Posterior vena cava (tissue), 2 donors: Measurements from ENCODE around the gene AKAP7. TPM values are rescaled to one million over a fixed set of nuclear protein-coding genes. Genes with fewer than 3 reads are reported as not detected.

Experiments used
- DNase-seq: peaks from one replicate; pipeline ENCODE4 v3.0.0-alpha.2; 2020; ENCODE audit warnings: low spot score
- intact Hi-C, 2 donors: fragments of 100-400 bp; cut with DNase I; formaldehyde crosslinking; loops; one replicate each; pipeline versions ENCODE4 v1.14.1 to v1.14.2; 2022 to 2023
- total RNA-seq, 2 donors: library from RNA; stranded (reverse); fragmentation: NEBNext Ultra II Directional; extraction: Animal tissue kit (Norgen Biotek cat#: 25700); gene quantifications; one replicate each; pipeline ENCODE4 v1.2.1, GENCODE V29; 2021
- donor health status: DM: yes; HTN: yes; CAD: no.
- donor health status: DM: yes; HTN: yes; CAD: no.

The AKAP7 gene
- total RNA-seq, 2 donors from 2014 or later: 11.3 to 12.0 TPM

DNA sequence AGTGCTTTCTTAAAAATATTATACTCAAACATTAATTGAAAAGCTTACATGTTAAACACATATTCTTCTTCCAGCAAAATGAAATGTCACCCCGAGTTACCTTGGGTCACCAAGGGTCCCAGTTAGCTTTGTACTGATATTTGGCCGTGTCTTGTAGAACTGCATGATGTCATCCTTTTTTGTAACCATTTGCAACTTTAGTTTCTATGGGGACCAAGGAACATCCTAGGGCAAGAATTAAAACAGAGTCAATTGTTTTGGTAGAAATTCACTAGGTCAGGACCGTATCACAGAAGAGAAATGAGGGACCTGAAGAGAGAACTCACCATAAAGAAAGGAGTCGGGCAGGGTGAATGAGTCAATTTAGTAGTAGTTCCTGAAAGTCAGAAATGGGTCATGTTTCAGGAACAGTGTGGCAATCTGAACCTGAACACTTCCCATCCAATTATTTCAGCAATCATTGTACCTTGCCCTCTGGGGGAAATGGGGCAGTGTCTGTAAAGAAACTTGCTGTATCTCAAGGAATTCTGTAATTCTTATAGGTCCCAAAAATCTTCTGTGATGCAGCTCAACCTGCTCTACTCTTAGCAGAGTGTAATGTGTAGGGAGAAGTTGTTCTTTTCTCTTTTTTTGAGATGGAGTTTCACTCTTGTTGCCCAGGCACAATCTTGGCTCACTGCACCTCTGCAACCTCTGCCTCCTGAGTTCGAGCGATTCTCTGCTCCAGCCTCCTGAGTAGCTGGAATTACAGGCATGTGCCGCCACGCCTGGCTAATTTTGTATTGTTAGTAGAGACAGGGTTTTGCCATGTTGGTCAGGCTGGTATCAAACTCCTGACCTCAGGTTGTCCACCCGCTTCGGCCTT, 5.3 kb upstream of the AKAP7 start:
- intact Hi-C loops: no loop called here

GRCh38 chr6:131130554-131130940, 4.7 kb upstream of the AKAP7 start:
- no peak for DNase-seq
- intact Hi-C loops: no loop called here

More for the DNA sequence above, 5.3 kb upstream of the AKAP7 start:
- DNase-seq: no peak

GRCh38 chr6:131132360-131132759, 2.9 kb upstream of the AKAP7 start:
- no peak for DNase-seq
- intact Hi-C loops: no loop called here

GRCh38 chr6:131134220-131134979, 867 bp upstream of the AKAP7 start:
- DNase-seq: no peak
- intact Hi-C loops: no loop called here

DNA sequence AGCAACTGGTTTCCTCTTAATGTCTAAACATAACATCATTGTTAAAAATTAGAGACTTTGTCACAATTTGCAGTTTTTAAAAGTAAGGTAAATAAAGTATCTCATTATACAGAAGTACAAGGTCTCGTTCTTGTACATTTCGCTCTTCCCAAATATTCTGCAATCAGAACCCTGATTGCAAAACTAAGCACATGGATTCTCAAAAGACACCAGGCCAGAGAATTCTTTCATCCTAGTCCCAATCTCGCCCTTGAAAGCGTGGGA, 355 bp upstream of the AKAP7 start:
- no peak for DNase-seq
- intact Hi-C loops: no loop called here

DNA sequence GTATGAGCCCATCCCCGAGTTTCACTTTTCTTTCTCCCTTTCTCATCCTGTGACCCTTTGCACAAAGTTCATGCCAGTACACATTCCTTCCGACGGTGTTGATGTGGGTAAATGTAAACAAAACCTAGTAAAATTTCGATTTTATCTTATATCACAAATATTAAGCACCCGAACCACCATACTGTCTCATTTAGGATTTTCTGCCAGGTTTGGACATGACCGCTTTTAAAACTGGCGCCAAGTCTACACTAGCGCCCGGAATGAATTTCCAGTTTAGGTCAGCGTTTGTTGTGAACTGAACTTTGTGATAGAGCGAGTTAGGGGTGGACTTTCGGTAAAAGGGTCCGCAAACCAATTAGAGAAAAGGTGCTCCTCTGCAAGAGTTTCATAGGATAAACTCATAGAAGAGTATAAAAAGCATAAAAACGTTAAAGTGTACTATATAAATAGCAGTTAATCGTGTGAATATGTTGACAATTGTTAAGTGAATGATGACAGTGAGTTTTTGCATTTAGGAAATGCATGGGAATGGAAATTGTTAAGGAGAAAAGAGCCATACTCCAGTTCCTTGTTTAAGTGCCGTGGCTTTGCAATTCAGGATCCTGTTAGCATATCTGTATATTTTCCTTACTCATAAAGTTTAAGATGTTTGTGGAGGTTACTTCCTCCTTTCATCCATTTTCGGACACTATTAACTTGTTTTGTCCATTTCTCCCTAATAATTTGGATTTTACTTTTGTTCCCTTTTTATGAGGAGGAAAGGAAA, 937 bp downstream of the AKAP7 start:
- intact Hi-C loops: no loop called here
- no peak for DNase-seq

DNA sequence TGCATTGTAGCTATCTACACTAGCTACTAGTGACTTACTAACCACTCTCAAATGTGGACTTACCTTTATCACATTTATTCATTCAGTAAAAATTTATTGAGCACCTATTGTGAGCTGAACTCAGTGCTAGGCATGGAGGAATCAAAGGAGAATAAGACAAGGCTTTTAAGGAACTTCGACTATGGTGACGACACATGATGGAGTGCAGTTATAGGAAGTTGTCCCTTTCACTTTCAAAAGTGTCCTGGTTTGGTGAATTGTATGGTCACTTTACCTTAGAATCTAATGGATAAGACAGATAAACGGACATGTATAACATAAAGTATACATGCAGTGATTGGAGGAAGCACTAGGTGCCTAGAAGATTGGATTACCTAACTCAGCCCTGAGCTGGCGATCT, 4.3 kb downstream of the AKAP7 start:
- intact Hi-C loops: no loop called here
- no peak for DNase-seq

DNA sequence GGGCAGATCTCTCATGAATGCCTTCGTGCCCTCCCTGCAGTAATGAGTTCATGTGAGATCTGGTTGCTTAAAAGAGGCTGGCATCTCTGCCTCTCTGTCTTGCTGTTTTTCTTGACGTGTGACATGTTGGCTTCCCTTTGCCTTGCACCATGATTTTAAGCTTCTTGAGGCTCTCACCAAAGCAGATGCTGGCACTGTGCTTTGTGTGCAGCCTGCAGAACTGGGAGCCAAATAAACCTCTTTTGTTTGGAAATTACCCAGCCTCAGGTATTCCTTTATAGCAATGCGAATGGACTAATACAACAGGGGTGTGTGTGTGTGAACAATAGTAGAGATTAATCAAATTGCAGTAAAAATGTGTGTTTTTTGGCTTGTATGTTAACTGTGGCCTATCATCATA, 8.1 kb downstream of the AKAP7 start:
- no peak for DNase-seq
- intact Hi-C loops: no loop called here

DNA sequence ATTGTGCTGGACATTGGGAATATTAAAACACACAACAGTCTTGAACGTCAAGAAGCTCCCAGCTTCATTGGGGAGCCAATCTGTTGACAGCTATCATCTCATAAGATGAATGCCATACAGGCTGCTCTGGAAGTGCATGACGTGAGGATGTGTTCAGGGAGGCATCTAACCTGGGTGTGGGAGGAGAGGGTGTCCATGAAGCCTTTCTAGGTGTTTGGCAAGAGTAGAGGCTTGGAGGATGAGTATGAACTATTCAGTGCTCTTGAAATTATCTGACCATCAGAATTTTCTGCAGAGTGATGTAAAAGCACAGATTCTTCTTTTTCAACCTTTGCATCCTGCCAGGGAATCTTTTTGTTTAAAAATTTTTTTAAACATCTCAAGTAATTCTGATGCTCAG, 11.6 kb downstream of the AKAP7 start:
- intact Hi-C loops: no loop called here
- DNase-seq: no peak

- intact Hi-C loops: no loop called here
- no peak for DNase-seq
Observed at GRCh38 chr6:131156411-131156810, 21.1 kb downstream of the AKAP7 start.

- no peak for DNase-seq
- intact Hi-C loops: no loop called here
Observed at GRCh38 chr6:131159578-131159977, 24.3 kb downstream of the AKAP7 start.

GRCh38 chr6:131160254-131160758, 25.0 kb downstream of the AKAP7 start:
- DNase-seq: no peak
- intact Hi-C loops: no loop called here

DNA sequence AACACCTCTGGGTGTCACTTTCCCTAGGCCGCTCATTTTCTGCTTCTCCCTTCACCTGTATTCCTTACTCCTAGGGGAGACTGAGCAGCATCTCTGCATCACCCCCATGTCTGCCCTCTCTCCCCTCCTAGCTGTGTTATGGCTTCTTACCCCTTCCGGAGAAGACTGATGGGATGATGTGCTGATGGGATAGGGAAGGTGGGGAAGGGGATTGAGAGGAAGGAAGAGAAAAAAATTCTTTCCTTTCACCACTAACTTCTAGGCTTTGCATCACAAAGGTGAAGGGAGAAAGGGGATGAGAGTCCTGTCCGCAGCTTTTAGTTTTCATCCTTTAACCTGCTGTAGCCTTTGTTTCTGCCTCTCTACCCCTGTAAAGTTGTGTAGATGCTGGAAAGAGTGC, 26.7 kb downstream of the AKAP7 start:
- intact Hi-C loops: no loop called here
- DNase-seq: no peak

DNA sequence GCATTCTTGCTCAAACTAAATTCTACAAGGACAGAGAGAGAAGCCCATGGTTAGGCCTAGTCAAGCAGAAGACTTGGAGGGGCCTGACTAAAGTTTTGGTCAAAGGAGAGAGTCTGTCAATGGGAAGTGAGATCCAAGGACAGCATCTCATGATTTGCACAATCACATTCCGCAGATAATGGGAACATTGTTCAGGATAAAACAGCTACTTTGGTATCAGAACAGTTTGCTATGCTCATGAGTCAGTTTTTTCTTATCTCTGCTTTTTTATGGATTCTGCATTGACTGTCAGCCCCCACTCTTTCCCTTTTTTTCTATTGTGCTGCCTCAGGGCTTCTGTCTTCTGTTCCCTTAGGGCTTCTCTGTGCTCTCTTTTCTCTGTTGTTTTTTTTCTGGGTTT, 28.6 kb downstream of the AKAP7 start:
- intact Hi-C loops: no loop called here

DNA sequence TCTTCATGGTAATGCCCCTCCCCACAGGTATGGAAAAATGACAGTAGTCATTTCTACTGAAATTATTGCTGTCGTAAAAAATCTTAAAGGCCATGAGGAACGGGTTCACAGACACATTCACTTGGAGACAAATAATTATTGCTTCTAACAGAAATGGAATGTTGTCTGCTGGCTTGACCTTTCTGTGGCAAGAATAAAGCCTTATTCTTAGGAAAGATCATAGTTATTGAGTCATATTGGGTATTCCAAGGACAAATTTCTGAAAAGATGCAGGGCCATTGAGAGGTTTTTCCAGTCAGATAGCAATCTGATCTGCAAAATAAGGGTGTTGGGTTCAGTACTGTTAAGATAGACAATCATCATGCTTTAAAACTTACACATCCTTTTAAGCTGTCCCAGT, 29.2 kb downstream of the AKAP7 start:
- no peak for DNase-seq
- intact Hi-C loops: no loop called here

More for the DNA sequence above, 28.6 kb downstream of the AKAP7 start:
- DNase-seq: no peak

DNA sequence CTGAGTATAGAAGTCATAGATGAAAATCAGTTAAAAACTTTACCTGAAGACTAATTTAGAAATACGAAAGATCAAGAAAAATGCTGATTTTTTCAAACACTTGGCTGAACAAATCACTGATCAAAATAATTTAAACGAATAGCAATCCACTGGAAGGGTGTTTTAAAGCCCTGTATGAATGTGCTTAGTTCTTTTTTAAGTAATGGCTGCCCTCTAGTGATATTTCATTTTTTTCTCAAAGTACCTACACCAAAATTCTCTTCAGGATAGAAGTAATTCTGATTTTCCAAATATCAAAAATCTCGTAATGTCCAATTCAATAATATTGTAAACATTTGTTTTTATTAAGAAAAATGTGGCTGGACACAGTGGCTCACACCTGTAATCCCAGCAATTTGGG, 32.5 kb downstream of the AKAP7 start:
- DNase-seq: no peak
- intact Hi-C loops: no loop called here

GRCh38 chr6:131169613-131170012, 34.3 kb downstream of the AKAP7 start:
- intact Hi-C loops: no loop called here
- DNase-seq: no peak

DNA sequence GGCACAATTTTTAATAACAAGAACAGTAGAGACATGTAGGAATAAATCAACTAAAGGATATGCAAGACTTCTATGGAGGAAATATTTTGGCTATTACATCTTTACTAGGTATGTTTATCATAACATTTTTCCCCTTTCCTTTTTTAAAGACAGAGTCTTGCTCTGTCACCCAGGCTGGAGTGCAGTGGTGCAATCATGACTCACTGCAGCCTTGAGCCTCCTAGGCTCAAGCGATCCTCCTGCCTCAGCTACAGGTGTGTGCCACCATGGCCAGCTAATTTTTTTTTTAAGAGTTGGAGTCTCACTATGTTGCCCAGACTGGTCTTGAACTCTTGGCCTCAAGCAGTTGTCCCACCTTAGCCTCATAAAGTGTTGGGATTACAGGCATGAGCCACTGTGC, 37.0 kb downstream of the AKAP7 start:
- intact Hi-C loops: no loop called here
- no peak for DNase-seq

DNA sequence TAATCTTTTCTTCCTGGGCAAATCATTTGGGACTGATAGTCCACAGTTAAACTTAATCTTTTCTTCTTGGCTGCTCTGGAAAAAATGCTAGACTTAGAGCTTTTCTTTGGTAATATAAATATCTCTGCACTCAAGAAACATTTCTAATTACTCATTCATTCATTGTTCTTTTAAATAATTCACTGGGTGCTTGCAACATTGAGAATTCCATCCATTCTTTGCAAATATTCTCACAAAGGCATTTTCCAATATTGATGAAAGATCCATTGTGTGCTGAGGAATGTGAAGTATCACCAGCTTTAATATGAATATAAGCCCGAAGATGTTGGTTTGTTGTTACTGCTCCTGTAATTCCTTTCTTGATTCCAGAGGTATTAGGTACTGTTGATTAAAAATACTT, 38.4 kb downstream of the AKAP7 start:
- no peak for DNase-seq
- intact Hi-C loops: no loop called here

- intact Hi-C loops: no loop called here
- no peak for DNase-seq
Observed at GRCh38 chr6:131175564-131175963, 40.3 kb downstream of the AKAP7 start.
